WTC11 (cell line): ENCODE measurements around the gene MYO9A.

Source experiments
- CTCF ChIP-seq: fragments of 200-600 bp; IDR thresholded peaks from 2 replicates; pipeline ENCODE4 v1.8.0; 2022; ENCODE audit warnings: antibody characterized with exemption
- FOXP4 ChIP-seq: sonication (generic); formaldehyde crosslinking; IDR thresholded peaks from 2 replicates; pipeline ENCODE4 v1.8.0; 2022; ENCODE audit warnings: mild to moderate bottlenecking, missing genetic modification reagents
- MAX ChIP-seq: sonication (generic); formaldehyde crosslinking; IDR thresholded peaks from 2 replicates; pipeline ENCODE4 v1.8.0; 2022; ENCODE audit warnings: mild to moderate bottlenecking, missing genetic modification reagents
- SP1 ChIP-seq: sonication (generic); formaldehyde crosslinking; conservative IDR thresholded peaks from 2 replicates; pipeline ENCODE4 v1.8.1; 2022; ENCODE audit warnings: missing genetic modification reagents
- USF1 ChIP-seq: sonication (generic); formaldehyde crosslinking; IDR thresholded peaks from 2 replicates; pipeline ENCODE4 v1.8.0; 2022; ENCODE audit warnings: mild to moderate bottlenecking, missing genetic modification reagents
- ZMAT4 ChIP-seq: fragments of 250-450 bp; sonication (Bioruptor Pico); IDR thresholded peaks from 2 replicates; pipeline ENCODE4 v1.9.0; 2021; ENCODE audit warnings: mild to moderate bottlenecking
- ZNF317 ChIP-seq: sonication (generic); formaldehyde crosslinking; IDR thresholded peaks from 2 replicates; pipeline ENCODE4 v1.8.1; 2023; ENCODE audit warnings: low read depth, mild to moderate bottlenecking, moderate library complexity, missing genetic modification reagents, borderline replicate concordance
- TF ChIP-seq, protein P1 (sequence below): sonication (generic); formaldehyde crosslinking; IDR thresholded peaks from 2 replicates; pipeline ENCODE4 v1.8.1; 2023; ENCODE audit warnings: mild to moderate bottlenecking, moderate library complexity, missing genetic modification reagents

- TF ChIP-seq ZMAT4 (no peak), CTCF (no peak), ZNF317 (CRISPR knock-in tag) (no peak), USF1 (CRISPR knock-in tag) (no peak), SP1 (CRISPR knock-in tag) (no peak), FOXP4 (CRISPR knock-in tag) (no peak), MAX (CRISPR knock-in tag) (no peak)
- TF ChIP-seq, protein P1, sequence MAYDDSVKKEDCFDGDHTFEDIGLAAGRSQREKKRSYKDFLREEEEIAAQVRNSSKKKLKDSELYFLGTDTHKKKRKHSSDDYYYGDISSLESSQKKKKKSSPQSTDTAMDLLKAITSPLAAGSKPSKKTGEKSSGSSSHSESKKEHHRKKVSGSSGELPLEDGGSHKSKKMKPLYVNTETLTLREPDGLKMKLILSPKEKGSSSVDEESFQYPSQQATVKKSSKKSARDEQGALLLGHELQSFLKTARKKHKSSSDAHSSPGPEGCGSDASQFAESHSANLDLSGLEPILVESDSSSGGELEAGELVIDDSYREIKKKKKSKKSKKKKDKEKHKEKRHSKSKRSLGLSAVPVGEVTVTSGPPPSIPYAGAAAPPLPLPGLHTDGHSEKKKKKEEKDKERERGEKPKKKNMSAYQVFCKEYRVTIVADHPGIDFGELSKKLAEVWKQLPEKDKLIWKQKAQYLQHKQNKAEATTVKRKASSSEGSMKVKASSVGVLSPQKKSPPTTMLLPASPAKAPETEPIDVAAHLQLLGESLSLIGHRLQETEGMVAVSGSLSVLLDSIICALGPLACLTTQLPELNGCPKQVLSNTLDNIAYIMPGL (CRISPR knock-in tag), result no peak
Observed at GRCh38 chr15:71775856-71776255, 342.1 kb downstream of the MYO9A start.
